OCI-LY7 (cell line): ENCODE measurements around the gene SLC4A1. TPM values are rescaled to one million over a fixed set of nuclear protein-coding genes. Genes with fewer than 3 reads are reported as not detected.

Experiments
- BruUV-seq: library from RNA; stranded (reverse); fragments of 400-500 nt; replicated peaks from 2 replicates; lab custom pipeline; 2021; lab: Mats Ljungman, UMichigan
- CTCF ChIA-PET: fragments of 300-600 bp; sonication (Branson Sonifier 250); formaldehyde crosslinking; loops from one replicate; lab custom pipeline; 2022; ENCODE audit warnings: antibody characterized with exemption; ENCODE audit not compliant: unreplicated experiment; lab: Charles Lee
- POLR2A ChIA-PET: fragments of 300-600 bp; sonication (Branson Sonifier 250); formaldehyde crosslinking; loops from one replicate; lab custom pipeline; 2022; ENCODE audit warnings: antibody characterized with exemption; lab: Charles Lee
- DNase-seq: peaks from one replicate; pipeline ENCODE4 v3.0.0-alpha.2; 2015; ENCODE audit warnings: low spot score
- H2AFZ ChIP-seq: fragments of 200-600 bp; sonication (generic), shearing (Covaris generic); 2 replicates; pipeline ENCODE4 v1.6.1; 2014; ENCODE audit warnings: mild to moderate bottlenecking, antibody characterized with exemption, low read length, moderate library complexity
- H3K27ac ChIP-seq: fragments of 200-600 bp; sonication (generic); 2 replicates; pipeline ENCODE4 v1.5.1; 2014; ENCODE audit warnings: mixed run types, low read depth, mild to moderate bottlenecking, moderate library complexity, low read length, inconsistent platforms; ENCODE audit not compliant: poor library complexity, severe bottlenecking
- H3K36me3 ChIP-seq: fragments of 200-600 bp; sonication (generic); 2 replicates; pipeline ENCODE4 v1.6.1; 2014; ENCODE audit warnings: mild to moderate bottlenecking, antibody characterized with exemption, low read length, moderate library complexity, mixed read lengths; ENCODE audit not compliant: insufficient read depth
- H3K4me1 ChIP-seq: fragments of 200-600 bp; sonication (generic); 2 replicates; pipeline ENCODE4 v1.5.1; 2014; ENCODE audit warnings: mild to moderate bottlenecking, low read length; ENCODE audit not compliant: insufficient read depth, poor library complexity, severe bottlenecking
- H3K4me2 ChIP-seq: fragments of 200-600 bp; sonication (generic); 2 replicates; pipeline ENCODE4 v1.6.1; 2014; ENCODE audit warnings: mild to moderate bottlenecking, low read length
- H3K4me3 ChIP-seq: fragments of 200-600 bp; sonication (generic); 2 replicates; pipeline ENCODE4 v1.5.1; 2014; ENCODE audit warnings: mild to moderate bottlenecking, low read depth, low read length; ENCODE audit not compliant: poor library complexity, severe bottlenecking
- H3K79me2 ChIP-seq: fragments of 200-600 bp; sonication (generic); 2 replicates; pipeline ENCODE4 v1.6.1; 2016; ENCODE audit warnings: low read depth, mild to moderate bottlenecking, low read length, moderate library complexity, mixed read lengths; ENCODE audit not compliant: insufficient read depth
- H3K9me2 ChIP-seq: fragments of 200-600 bp; sonication (generic); 2 replicates; pipeline ENCODE4 v1.6.1; 2016; ENCODE audit warnings: mild to moderate bottlenecking, low read length, mixed read lengths; ENCODE audit not compliant: insufficient read depth
- H3K9me3 ChIP-seq: fragments of 200-600 bp; sonication (generic); 2 replicates; pipeline ENCODE4 v1.6.1; 2014; ENCODE audit warnings: mild to moderate bottlenecking, mixed run types, low read length, mixed read lengths
- H4K20me1 ChIP-seq: fragments of 200-600 bp; sonication (generic); 2 replicates; pipeline ENCODE4 v1.6.1; 2014; ENCODE audit warnings: mild to moderate bottlenecking, antibody characterized with exemption, low read length, moderate library complexity, mixed read lengths; ENCODE audit not compliant: insufficient read depth
- CTCF ChIP-seq: fragments of 200-600 bp; sonication (generic); conservative IDR thresholded peaks from 2 replicates; pipeline ENCODE4 v1.5.1; 2014; ENCODE audit warnings: mild to moderate bottlenecking, antibody characterized with exemption, low read length, moderate library complexity, mixed read lengths
- EZH2phosphoT487 ChIP-seq: fragments of 200-600 bp; sonication (generic); IDR thresholded peaks from 2 replicates; pipeline ENCODE4 v1.6.1; 2018; ENCODE audit warnings: low read depth, borderline replicate concordance, mild to moderate bottlenecking, mixed run types, antibody characterized with exemption, low read length, moderate library complexity, mixed read lengths
- intact Hi-C: fragments of 100-400 bp; cut with micrococcal nuclease; formaldehyde crosslinking; loops from one replicate; pipeline ENCODE4 v1.10.0; 2022; ENCODE audit not compliant: unreplicated experiment
- total RNA-seq, 2 experiments: library from RNA; depleted of rRNA in 1 of 2; stranded (reverse); fragments of >200 nt in 1 of 2; shearing (Covaris generic) in 1 of 2; gene quantifications; 2 replicates each; pipeline ENCODE4 v1.2.3, GENCODE V29; 2014 to 2022

SLC4A1 gene
- total RNA-seq, 2 experiments from 2014 or later, result not detected

- peak; percentile 87 for DNase-seq
Observed at GRCh38 chr17:44219616-44220212, 48.2 kb downstream of the SLC4A1 start, which contains the start of gene UBTF. TSS of gene UBTF (minus strand) at chr17:44219675. CDS start at chr17:44218229, 1,446 bp downstream.

GRCh38 chr17:44219108-44219615, 48.8 kb downstream of the SLC4A1 start:
- peak; percentile 88 for DNase-seq
- Histone ChIP-seq H3K9me2 (no peaks in the 10 kb centered on the region), H3K4me3 (peak overlapping the region; percentile 90), H2AFZ (no peak overlapping the region), H3K4me1 (peaks cover 36% of the 10 kb centered on the region), H4K20me1 (no peaks in the 10 kb centered on the region), H3K36me3 (peaks cover 40% of the 10 kb centered on the region), H3K4me2 (peak overlapping the region; percentile 49; the same call in 1 of the 2 replicates), H3K9me3 (no peaks in the 10 kb centered on the region), H3K27ac (peak overlapping the region; percentile 86), H3K79me2 (peaks cover 41% of the 10 kb centered on the region)
- ChIA-PET CTCF (interaction anchor here (1.6 kb wide), 1 partner anchor 9 kb away, joined by 8 read pairs; no protein-coding TSS in a partner anchor), POLR2A (no interaction called here)
- intact Hi-C loops, result loop anchor here (2.0 to 10.0 kb wide), 2 partner anchors 106 to 286 kb away; partner anchors contain the start of genes GPATCH8 and SLC25A39
- TF ChIP-seq EZH2phosphoT487 (no peak), CTCF (no peak)
- BruUV-seq, result no TSS peak

More at GRCh38 chr17:44219616-44220212, 48.2 kb downstream of the SLC4A1 start, which contains the start of gene UBTF:
- H3K4me2 ChIP-seq, result peak within 1 kb of the TSS; percentile 59
- peaks cover 40% of the 10 kb centered on the region for H3K79me2 ChIP-seq
- H3K4me3 ChIP-seq, result peak within 1 kb of the TSS; percentile 90
- no peaks in the 10 kb centered on the region for H3K9me2 ChIP-seq
- CTCF ChIA-PET, result interaction anchor here (1.6 kb wide), 1 partner anchor 9 kb away, joined by 8 read pairs; no protein-coding TSS in a partner anchor
- no TSS peak for BruUV-seq
- no peak within 1 kb of the TSS for H2AFZ ChIP-seq
- intact Hi-C loops, result loop anchor here (1.0 to 10.0 kb wide), 3 partner anchors 19 to 285 kb away; partner anchors contain the start of genes GPATCH8 and SLC25A39
- H3K27ac ChIP-seq, result peak within 1 kb of the TSS; percentile 86
- no peaks in the 10 kb centered on the region for H3K9me3 ChIP-seq
- POLR2A ChIA-PET, result interaction anchor here (0.6 kb wide), 1 partner anchor 20 kb away, joined by 3 read pairs; the partner anchor contains the start of gene ATXN7L3
- H3K36me3 ChIP-seq, result peaks cover 34% of the 10 kb centered on the region
- TF ChIP-seq CTCF (no peak), EZH2phosphoT487 (no peak)
- H4K20me1 ChIP-seq, result no peaks in the 10 kb centered on the region
- peaks cover 31% of the 10 kb centered on the region for H3K4me1 ChIP-seq
